GM19467 (cell line): Measurements from ENCODE around the gene FDPS.
"Not testable (repeated sequence)": the region's sequence is repeated elsewhere in the genome, so short reads cannot be mapped to it uniquely, and the experiment has no call there.

Experiments used
- ATAC-seq: cut with Tn5 transposase; IDR thresholded peaks from one replicate; pipeline ENCODE4 v1.9.1; 2021; ENCODE audit warnings: mild to moderate bottlenecking, moderate library complexity; ENCODE audit not compliant: unreplicated experiment

Gene FDPS

GRCh38 chr1:155318082-155318481 is 9.4 kb downstream of the FDPS start:
- ATAC-seq: no peak

GRCh38 chr1:155319536-155319935 is 10.9 kb downstream of the FDPS start:
- ATAC-seq: no peak

GRCh38 chr1:155320252-155320651 is 11.6 kb downstream of the FDPS start:
- no peak for ATAC-seq

GRCh38 chr1:155320661-155321617 is 12.3 kb downstream of the FDPS start, which contains the start of gene RUSC1:
TSS of gene RUSC1 (plus strand) at chr1:155320894. CDS start at chr1:155321774, 880 bp downstream.
- no peak for ATAC-seq

- no peak for ATAC-seq
These were observed 13.2 kb downstream of the FDPS start for GRCh38 chr1:155321639-155322503.

GRCh38 chr1:155322571-155322952 is 13.9 kb downstream of the FDPS start:
- no peak for ATAC-seq

GRCh38 chr1:155322953-155323728 is 14.5 kb downstream of the FDPS start:
- ATAC-seq: peak; percentile 30

- ATAC-seq: peak; percentile 26
These were observed 15.0 kb downstream of the FDPS start for GRCh38 chr1:155323729-155324036.

GRCh38 chr1:155324037-155324716 is 15.5 kb downstream of the FDPS start:
- peak; percentile 56 for ATAC-seq

GRCh38 chr1:155324717-155325602 is 16.3 kb downstream of the FDPS start:
- ATAC-seq: peak; percentile 6

GRCh38 chr1:155325603-155325893 is 16.9 kb downstream of the FDPS start:
- ATAC-seq: no peak

GRCh38 chr1:155326020-155326526 is 17.4 kb downstream of the FDPS start:
- no peak for ATAC-seq

- ATAC-seq: no peak
These were observed 18.0 kb downstream of the FDPS start for GRCh38 chr1:155326631-155327037.

- ATAC-seq: no peak
These were observed 19.3 kb downstream of the FDPS start for GRCh38 chr1:155327981-155328380.

GRCh38 chr1:155328856-155329255 is 20.2 kb downstream of the FDPS start:
- ATAC-seq: not testable (repeated sequence)

- ATAC-seq: no peak
These were observed 21.4 kb downstream of the FDPS start for GRCh38 chr1:155329980-155330598.

GRCh38 chr1:155334962-155335361 is 26.3 kb downstream of the FDPS start:
- no peak for ATAC-seq

GRCh38 chr1:155339515-155340097 is 30.9 kb downstream of the FDPS start:
- ATAC-seq: no peak

- no peak for ATAC-seq
These were observed 34.2 kb downstream of the FDPS start for GRCh38 chr1:155342842-155343241.
